Measurements from ENCODE around the gene TEPSIN. TPM values are rescaled to one million over a fixed set of nuclear protein-coding genes. Genes with fewer than 3 reads are reported as not detected.

Gene TEPSIN
- total and polyA plus RNA-seq, 2 of the 13 experiments (the other 11 are each of a cell fraction or from before 2014, with no cell fraction given): 16.1 to 18.8 TPM

DNA sequence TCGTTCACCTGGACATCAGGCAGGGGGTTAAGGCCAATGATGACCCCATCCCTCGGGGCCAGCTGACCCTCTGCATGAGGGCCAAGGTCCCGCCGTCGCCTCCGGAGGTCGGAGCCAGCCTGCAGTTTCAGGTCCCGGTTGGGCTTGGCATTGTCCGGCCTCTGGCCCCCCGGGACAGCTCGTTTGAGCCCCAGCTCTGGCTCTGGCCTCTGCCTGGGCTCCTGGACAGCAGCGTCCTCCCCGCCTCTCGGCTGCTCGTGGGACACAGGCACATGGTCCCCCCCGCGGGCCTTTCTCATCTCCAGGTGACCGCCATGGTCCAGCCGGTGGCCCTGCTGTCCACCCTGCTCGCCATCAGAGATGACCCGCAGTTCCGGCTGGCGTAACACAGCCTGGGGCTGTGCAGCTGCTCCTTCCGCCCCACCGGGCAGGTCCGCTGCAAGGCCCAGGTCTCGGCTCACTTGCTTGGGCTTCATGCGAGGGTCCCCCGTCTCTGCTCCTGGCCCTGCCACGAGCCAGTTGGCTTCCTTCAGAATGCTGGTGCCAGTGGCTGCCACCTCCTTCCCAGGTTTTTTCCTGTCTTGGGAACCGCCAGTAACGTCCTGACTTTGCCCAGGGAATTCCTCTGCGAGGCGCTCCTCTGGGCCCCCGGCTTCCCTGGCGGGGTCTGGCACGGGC, 6.9 kb upstream of the TEPSIN start (continued):
- TF ChIP-seq NONO (IDR thresholded peaks at IDR 0.05) (no peak), NONO (CRISPR knock-in tag; conservative IDR thresholded peaks at IDR 0.05) (no peak), HDAC6 (IDR thresholded peaks at IDR 0.05; ENCODE audit: low read depth, low read length) (no peak), SRSF9 (IDR thresholded peaks at IDR 0.05; ENCODE audit: borderline replicate concordance, insufficient read depth, low read depth, low read length, poor library complexity, severe bottlenecking) (no peak), ZNF337 (CRISPR knock-in tag; IDR thresholded peaks at IDR 0.05; ENCODE audit: borderline replicate concordance, low read depth) (no peak), AGO1 (IDR thresholded peaks at IDR 0.05; ENCODE audit: low read depth, low read length, poor library complexity, severe bottlenecking) (peak; percentile 21), ZNF546 (CRISPR knock-in tag; conservative IDR thresholded peaks at IDR 0.05) (no peak), ZNF577 (CRISPR knock-in tag; IDR thresholded peaks at IDR 0.05; ENCODE audit: borderline replicate concordance, low read depth) (no peak), TBX2 (CRISPR knock-in tag; IDR thresholded peaks at IDR 0.05; ENCODE audit: borderline replicate concordance) (peak; percentile 37; the same call in 1 of the 2 replicates), ZNF34 (CRISPR knock-in tag; IDR thresholded peaks at IDR 0.05; ENCODE audit: borderline replicate concordance) (no peak), TCF7 (IDR thresholded peaks at IDR 0.05; ENCODE audit: low read depth) (no peak), ZSCAN31 (CRISPR knock-in tag; IDR thresholded peaks at IDR 0.05; ENCODE audit: low read depth) (0 out of 2 replicates have a peak, but pooled peaks have one; percentile 17), HNRNPL (IDR thresholded peaks at IDR 0.05; ENCODE audit: low read depth, low read length) (0 out of 2 replicates have a peak, but pooled peaks have one; percentile 22)
- TF ChIP-seq, protein P1, sequence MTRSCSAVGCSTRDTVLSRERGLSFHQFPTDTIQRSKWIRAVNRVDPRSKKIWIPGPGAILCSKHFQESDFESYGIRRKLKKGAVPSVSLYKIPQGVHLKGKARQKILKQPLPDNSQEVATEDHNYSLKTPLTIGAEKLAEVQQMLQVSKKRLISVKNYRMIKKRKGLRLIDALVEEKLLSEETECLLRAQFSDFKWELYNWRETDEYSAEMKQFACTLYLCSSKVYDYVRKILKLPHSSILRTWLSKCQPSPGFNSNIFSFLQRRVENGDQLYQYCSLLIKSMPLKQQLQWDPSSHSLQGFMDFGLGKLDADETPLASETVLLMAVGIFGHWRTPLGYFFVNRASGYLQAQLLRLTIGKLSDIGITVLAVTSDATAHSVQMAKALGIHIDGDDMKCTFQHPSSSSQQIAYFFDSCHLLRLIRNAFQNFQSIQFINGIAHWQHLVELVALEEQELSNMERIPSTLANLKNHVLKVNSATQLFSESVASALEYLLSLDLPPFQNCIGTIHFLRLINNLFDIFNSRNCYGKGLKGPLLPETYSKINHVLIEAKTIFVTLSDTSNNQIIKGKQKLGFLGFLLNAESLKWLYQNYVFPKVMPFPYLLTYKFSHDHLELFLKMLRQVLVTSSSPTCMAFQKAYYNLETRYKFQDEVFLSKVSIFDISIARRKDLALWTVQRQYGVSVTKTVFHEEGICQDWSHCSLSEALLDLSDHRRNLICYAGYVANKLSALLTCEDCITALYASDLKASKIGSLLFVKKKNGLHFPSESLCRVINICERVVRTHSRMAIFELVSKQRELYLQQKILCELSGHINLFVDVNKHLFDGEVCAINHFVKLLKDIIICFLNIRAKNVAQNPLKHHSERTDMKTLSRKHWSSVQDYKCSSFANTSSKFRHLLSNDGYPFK (CRISPR knock-in tag; IDR thresholded peaks at IDR 0.05; ENCODE audit: borderline replicate concordance): no peak
- TF ChIP-seq, protein P2, sequence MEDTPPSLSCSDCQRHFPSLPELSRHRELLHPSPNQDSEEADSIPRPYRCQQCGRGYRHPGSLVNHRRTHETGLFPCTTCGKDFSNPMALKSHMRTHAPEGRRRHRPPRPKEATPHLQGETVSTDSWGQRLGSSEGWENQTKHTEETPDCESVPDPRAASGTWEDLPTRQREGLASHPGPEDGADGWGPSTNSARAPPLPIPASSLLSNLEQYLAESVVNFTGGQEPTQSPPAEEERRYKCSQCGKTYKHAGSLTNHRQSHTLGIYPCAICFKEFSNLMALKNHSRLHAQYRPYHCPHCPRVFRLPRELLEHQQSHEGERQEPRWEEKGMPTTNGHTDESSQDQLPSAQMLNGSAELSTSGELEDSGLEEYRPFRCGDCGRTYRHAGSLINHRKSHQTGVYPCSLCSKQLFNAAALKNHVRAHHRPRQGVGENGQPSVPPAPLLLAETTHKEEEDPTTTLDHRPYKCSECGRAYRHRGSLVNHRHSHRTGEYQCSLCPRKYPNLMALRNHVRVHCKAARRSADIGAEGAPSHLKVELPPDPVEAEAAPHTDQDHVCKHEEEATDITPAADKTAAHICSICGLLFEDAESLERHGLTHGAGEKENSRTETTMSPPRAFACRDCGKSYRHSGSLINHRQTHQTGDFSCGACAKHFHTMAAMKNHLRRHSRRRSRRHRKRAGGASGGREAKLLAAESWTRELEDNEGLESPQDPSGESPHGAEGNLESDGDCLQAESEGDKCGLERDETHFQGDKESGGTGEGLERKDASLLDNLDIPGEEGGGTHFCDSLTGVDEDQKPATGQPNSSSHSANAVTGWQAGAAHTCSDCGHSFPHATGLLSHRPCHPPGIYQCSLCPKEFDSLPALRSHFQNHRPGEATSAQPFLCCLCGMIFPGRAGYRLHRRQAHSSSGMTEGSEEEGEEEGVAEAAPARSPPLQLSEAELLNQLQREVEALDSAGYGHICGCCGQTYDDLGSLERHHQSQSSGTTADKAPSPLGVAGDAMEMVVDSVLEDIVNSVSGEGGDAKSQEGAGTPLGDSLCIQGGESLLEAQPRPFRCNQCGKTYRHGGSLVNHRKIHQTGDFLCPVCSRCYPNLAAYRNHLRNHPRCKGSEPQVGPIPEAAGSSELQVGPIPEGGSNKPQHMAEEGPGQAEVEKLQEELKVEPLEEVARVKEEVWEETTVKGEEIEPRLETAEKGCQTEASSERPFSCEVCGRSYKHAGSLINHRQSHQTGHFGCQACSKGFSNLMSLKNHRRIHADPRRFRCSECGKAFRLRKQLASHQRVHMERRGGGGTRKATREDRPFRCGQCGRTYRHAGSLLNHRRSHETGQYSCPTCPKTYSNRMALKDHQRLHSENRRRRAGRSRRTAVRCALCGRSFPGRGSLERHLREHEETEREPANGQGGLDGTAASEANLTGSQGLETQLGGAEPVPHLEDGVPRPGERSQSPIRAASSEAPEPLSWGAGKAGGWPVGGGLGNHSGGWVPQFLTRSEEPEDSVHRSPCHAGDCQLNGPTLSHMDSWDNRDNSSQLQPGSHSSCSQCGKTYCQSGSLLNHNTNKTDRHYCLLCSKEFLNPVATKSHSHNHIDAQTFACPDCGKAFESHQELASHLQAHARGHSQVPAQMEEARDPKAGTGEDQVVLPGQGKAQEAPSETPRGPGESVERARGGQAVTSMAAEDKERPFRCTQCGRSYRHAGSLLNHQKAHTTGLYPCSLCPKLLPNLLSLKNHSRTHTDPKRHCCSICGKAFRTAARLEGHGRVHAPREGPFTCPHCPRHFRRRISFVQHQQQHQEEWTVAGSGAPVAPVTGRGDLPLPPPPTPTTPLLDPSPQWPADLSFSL (CRISPR knock-in tag; IDR thresholded peaks at IDR 0.05): no peak
- TF ChIP-seq, protein P3, sequence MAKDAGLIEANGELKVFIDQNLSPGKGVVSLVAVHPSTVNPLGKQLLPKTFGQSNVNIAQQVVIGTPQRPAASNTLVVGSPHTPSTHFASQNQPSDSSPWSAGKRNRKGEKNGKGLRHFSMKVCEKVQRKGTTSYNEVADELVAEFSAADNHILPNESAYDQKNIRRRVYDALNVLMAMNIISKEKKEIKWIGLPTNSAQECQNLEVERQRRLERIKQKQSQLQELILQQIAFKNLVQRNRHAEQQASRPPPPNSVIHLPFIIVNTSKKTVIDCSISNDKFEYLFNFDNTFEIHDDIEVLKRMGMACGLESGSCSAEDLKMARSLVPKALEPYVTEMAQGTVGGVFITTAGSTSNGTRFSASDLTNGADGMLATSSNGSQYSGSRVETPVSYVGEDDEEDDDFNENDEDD (CRISPR knock-in tag; IDR thresholded peaks at IDR 0.05; ENCODE audit: borderline replicate concordance): no peak
